Measurements from ENCODE around the gene WWTR1. TPM values are rescaled to one million over a fixed set of nuclear protein-coding genes. Genes with fewer than 3 reads are reported as not detected.

The WWTR1 gene
- total RNA-seq, 2 donors from 2014 or later: 6.8 to 35.8 TPM

DNA sequence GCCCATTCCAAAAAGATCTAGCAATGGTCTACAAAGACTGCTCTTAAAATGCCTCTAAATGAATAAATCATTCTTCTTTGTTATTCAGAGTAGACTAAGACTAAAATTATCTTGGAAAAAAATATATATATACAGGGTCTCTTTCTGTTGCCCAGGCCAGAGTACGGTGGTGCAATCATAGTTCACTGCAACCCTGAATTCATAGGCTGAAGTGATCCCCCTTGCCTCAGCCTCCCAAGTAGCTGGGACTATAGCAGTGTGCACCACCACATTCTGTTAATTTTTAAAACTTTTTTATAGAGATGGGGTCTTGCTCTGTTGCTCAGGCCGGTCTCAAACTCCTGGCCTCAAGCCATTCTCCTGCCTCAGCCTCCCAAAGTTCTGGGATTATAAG lies 18.7 kb downstream of the WWTR1 start:
- peaks cover 28% of the 10 kb centered on the region for H3K27me3 ChIP-seq
- no peak for DNase-seq
- H3K9me3 ChIP-seq: no peaks in the 10 kb centered on the region
- H3K4me3 ChIP-seq: no peak overlapping the region
- TF ChIP-seq, protein P1, sequence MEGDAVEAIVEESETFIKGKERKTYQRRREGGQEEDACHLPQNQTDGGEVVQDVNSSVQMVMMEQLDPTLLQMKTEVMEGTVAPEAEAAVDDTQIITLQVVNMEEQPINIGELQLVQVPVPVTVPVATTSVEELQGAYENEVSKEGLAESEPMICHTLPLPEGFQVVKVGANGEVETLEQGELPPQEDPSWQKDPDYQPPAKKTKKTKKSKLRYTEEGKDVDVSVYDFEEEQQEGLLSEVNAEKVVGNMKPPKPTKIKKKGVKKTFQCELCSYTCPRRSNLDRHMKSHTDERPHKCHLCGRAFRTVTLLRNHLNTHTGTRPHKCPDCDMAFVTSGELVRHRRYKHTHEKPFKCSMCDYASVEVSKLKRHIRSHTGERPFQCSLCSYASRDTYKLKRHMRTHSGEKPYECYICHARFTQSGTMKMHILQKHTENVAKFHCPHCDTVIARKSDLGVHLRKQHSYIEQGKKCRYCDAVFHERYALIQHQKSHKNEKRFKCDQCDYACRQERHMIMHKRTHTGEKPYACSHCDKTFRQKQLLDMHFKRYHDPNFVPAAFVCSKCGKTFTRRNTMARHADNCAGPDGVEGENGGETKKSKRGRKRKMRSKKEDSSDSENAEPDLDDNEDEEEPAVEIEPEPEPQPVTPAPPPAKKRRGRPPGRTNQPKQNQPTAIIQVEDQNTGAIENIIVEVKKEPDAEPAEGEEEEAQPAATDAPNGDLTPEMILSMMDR (IDR thresholded peaks at IDR 0.05): no peak
- no peaks in the 10 kb centered on the region for H3K4me1 ChIP-seq
- intact Hi-C loops (cut with DNase I): no loop called here
- H3K9ac ChIP-seq (ENCODE audit: low read depth in 2 of 2, low read length in 2 of 2): no peak overlapping the region
- no peak overlapping the region for H3K27ac ChIP-seq
- H3K36me3 ChIP-seq: no peaks in the 10 kb centered on the region

GRCh38 chr3:149638228-149639092 lies 19.4 kb downstream of the WWTR1 start:
- TF ChIP-seq, protein P1 (IDR thresholded peaks at IDR 0.05): no peak
- Histone ChIP-seq H3K9me3 (no peaks in the 10 kb centered on the region), H3K36me3 (no peaks in the 10 kb centered on the region), H3K4me1 (no peaks in the 10 kb centered on the region), H3K27me3 (peaks cover 30% of the 10 kb centered on the region), H3K9ac (ENCODE audit: low read depth in 2 of 2, low read length in 2 of 2) (no peak overlapping the region), H3K4me3 (no peak overlapping the region), H3K27ac (no peak overlapping the region)
- DNase-seq: no peak
- intact Hi-C loops (cut with DNase I): no loop called here

DNA sequence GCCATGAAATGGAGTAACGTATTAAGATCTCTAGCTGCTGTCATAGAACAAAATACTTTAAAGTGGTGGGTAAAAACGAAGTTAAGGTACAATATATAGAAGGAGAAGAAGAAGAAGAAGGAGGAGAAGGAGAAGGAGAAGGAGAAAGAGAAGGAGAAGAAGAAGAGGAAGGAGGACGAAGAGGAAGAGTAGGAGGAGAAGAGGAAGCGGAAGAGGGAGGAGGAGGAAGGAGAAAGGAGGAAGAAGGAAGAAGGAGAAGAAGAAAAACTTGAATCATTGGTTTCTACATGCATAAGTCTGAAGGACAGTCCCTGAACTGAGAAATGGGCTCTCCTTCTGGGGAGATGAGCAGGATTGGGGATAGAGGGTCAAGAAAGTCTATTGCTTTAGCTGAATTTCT lies 22.4 kb downstream of the WWTR1 start:
- Histone ChIP-seq H3K27me3 (peaks cover 24% of the 10 kb centered on the region), H3K4me1 (no peaks in the 10 kb centered on the region), H3K9me3 (no peaks in the 10 kb centered on the region), H3K27ac (no peak overlapping the region), H3K9ac (ENCODE audit: low read depth in 2 of 2, low read length in 2 of 2) (no peak overlapping the region), H3K4me3 (no peak overlapping the region), H3K36me3 (no peaks in the 10 kb centered on the region)
- DNase-seq: no peak
- TF ChIP-seq, protein P1 (IDR thresholded peaks at IDR 0.05): no peak
- intact Hi-C loops (cut with DNase I): no loop called here

- Histone ChIP-seq H3K4me1 (no peaks in the 10 kb centered on the region), H3K36me3 (no peaks in the 10 kb centered on the region), H3K9ac (ENCODE audit: low read depth in 2 of 2, low read length in 2 of 2) (no peak overlapping the region), H3K9me3 (no peaks in the 10 kb centered on the region), H3K4me3 (no peak overlapping the region), H3K27ac (no peak overlapping the region), H3K27me3 (peaks cover 24% of the 10 kb centered on the region)
- DNase-seq: no peak
- TF ChIP-seq, protein P1 (IDR thresholded peaks at IDR 0.05): no peak
- intact Hi-C loops (cut with DNase I): no loop called here
Observed at GRCh38 chr3:149634573-149634972, 23.3 kb downstream of the WWTR1 start.

- Histone ChIP-seq H3K4me3 (no peak overlapping the region), H3K27ac (no peak overlapping the region), H3K27me3 (peaks cover 20% of the 10 kb centered on the region), H3K9me3 (no peaks in the 10 kb centered on the region), H3K4me1 (no peaks in the 10 kb centered on the region), H3K9ac (ENCODE audit: low read depth in 2 of 2, low read length in 2 of 2) (no peak overlapping the region), H3K36me3 (no peaks in the 10 kb centered on the region)
- intact Hi-C loops (cut with DNase I): no loop called here
- TF ChIP-seq, protein P1 (IDR thresholded peaks at IDR 0.05): no peak
- DNase-seq: no peak
Observed at GRCh38 chr3:149634072-149634471, 23.8 kb downstream of the WWTR1 start.

Data from colonic mucosa (tissue), 4 donors.